Measurements from ENCODE around the gene EXOC3L2. TPM values are rescaled to one million over a fixed set of nuclear protein-coding genes. Genes with fewer than 3 reads are reported as not detected.

EXOC3L2 gene
- total RNA-seq, 4 donors from 2014 or later = 0.68 to 7.0 (median 1.1) TPM; not detected in 1

DNA sequence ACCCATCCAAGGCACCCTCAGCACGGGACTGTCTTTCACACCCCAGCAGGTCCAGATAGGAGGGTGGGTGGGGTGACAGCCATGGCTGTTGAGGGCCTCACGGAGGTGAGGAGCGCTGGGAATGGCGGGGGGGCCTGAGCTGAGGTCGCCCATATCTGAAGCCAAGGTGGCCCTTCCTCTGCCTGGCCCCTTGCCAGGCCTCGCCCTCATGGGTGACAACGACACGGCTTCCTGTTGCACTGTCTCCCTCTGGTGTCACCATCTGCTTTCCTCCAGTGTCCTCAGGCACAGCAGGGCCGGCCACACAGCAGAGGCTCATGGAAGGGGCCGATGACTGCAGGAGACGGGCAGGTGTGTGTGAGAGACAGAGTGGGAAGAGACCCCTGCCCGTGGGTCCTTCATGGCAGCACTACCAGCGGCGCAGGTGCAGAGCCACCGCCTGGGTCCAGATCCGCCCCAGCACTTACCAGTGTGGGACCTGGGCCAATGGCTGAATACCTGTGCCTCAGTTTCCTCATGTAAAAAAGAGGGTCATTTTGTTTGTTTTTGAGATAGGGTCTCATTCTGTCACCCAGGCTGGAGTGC, 76.3 kb downstream of the EXOC3L2 start:
- H3K4me3 ChIP-seq = no peak overlapping the region
- in situ Hi-C loops (cut with MboI; ENCODE audit: low pct_ligation_motif_present in 1 of 4, low pct_unique_long_range_greater_than_20kb in 1 of 4, low sequenced_read_pairs in 3 of 4) (no loop called here), intact Hi-C loops (cut with DNase I; ENCODE audit: low total_unique reads) (no loop called here)
- no peaks in the 10 kb centered on the region for H3K9me3 ChIP-seq
- WGBS, 2 donors (ENCODE audit: low coverage in 1 of 2) = 80 to 85% methylated on average over 1 to 9 of the region's 16 CpGs
- no peaks in the 10 kb centered on the region for H3K36me3 ChIP-seq
- no peak overlapping the region for H3K27ac ChIP-seq
- no peaks in the 10 kb centered on the region for H3K27me3 ChIP-seq
- peaks cover 6 to 30% (median 22%) of the 10 kb centered on the region in 4 donors for H3K4me1 ChIP-seq
- DNase-seq = no peak
- TF ChIP-seq, protein P1, sequence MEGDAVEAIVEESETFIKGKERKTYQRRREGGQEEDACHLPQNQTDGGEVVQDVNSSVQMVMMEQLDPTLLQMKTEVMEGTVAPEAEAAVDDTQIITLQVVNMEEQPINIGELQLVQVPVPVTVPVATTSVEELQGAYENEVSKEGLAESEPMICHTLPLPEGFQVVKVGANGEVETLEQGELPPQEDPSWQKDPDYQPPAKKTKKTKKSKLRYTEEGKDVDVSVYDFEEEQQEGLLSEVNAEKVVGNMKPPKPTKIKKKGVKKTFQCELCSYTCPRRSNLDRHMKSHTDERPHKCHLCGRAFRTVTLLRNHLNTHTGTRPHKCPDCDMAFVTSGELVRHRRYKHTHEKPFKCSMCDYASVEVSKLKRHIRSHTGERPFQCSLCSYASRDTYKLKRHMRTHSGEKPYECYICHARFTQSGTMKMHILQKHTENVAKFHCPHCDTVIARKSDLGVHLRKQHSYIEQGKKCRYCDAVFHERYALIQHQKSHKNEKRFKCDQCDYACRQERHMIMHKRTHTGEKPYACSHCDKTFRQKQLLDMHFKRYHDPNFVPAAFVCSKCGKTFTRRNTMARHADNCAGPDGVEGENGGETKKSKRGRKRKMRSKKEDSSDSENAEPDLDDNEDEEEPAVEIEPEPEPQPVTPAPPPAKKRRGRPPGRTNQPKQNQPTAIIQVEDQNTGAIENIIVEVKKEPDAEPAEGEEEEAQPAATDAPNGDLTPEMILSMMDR (IDR thresholded peaks at IDR 0.05) = no peak
- no peak for TF ChIP-seq POLR2AphosphoS5 (IDR thresholded peaks at IDR 0.05)
- no peak for TF ChIP-seq EP300 (IDR thresholded peaks at IDR 0.05; ENCODE audit: low read depth)

DNA sequence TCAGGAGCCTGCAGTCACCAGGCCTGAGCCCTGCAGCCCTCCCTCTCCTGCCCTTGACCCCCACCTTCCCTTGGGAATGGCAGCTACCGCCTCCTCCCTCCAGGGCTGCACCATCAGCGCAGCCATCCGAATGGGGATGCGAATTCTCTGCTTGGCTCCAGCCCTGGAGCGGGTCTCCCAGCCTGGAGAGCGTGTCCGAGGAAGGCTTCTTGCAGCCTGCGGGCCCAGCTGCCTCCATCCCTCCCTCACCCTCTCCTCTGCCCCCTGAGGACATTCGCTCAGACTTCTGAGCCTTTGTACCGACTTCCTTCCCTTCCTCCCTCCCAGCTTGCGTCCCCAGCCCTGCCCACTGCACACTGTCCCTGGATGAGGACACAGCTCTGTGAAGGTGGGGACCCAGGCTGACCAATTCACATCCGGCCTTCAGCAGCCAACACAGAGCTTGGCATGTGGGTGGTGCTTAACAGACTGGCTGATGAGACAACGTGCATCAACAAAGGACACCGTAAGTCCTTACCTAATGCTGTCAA, 78.4 kb downstream of the EXOC3L2 start:
- peaks cover 5% of the 10 kb centered on the region for H3K27me3 ChIP-seq
- no peak overlapping the region for H3K4me3 ChIP-seq
- in situ Hi-C loops (cut with MboI; ENCODE audit: low pct_ligation_motif_present in 1 of 4, low pct_unique_long_range_greater_than_20kb in 1 of 4, low sequenced_read_pairs in 3 of 4) (no loop called here), intact Hi-C loops (cut with DNase I; ENCODE audit: low total_unique reads) (no loop called here)
- DNase-seq = no peak
- no peak overlapping the region for H3K27ac ChIP-seq
- WGBS, 2 donors (ENCODE audit: low coverage in 1 of 2) = 63 to 81% methylated on average over 2 to 14 of the region's 14 CpGs
- no peaks in the 10 kb centered on the region for H3K9me3 ChIP-seq
- no peaks in the 10 kb centered on the region for H3K36me3 ChIP-seq
- TF ChIP-seq, protein P1 (IDR thresholded peaks at IDR 0.05) = no peak
- peaks cover 6 to 23% (median 19%) of the 10 kb centered on the region in 4 donors for H3K4me1 ChIP-seq

DNA sequence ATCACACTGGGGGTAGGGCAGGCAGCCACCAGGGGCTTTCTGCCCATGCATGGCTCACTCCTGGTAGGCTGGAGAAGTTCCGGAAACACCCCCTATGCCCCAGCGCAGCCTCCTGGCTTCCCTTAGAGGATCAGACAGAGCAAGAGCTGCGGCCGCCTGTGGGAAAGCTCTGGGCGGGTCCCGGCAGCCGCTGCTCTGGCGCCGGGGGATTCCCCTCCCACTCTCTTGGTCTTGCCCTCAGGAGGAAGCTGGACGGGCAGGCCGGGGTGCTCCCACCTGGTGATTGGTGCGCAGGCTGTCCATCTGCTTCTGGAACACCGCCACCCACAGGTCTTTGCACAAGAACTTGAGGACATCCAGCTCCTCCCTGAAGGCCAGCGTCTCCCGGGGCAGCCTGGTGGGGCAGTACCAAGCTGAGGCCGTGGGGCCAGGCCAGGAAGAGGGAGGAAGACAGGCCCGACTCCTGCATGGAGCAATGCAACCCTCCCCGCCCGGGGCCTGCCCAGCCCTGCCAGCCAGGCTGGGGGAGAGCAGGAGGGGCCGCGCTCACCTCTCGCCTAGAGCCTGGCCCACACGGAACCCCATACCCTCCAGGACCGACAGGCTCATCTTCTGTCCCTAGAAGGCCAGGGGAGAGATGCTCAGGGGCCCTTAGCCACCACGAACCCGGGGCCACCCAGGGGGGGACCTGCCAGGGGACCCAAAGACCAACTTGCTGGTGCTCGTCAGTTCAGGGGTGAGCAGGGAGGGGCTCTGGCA, 80.5 kb downstream of the EXOC3L2 start:
- WGBS, 2 donors (ENCODE audit: low coverage in 1 of 2) = 20 to 28% methylated on average over 1 to 27 of the region's 27 CpGs
- TF ChIP-seq POLR2AphosphoS5 (IDR thresholded peaks at IDR 0.05) (no peak), POLR2A (IDR thresholded peaks at IDR 0.05) (no peak), EP300 (IDR thresholded peaks at IDR 0.05; ENCODE audit: low read depth) (no peak)
- TF ChIP-seq, protein P1 (IDR thresholded peaks at IDR 0.05) = no peak
- peaks cover 3 to 14% (median 10%) of the 10 kb centered on the region in 4 donors for H3K4me1 ChIP-seq
- no peaks in the 10 kb centered on the region for H3K36me3 ChIP-seq
- in situ Hi-C loops (cut with MboI; ENCODE audit: low pct_ligation_motif_present in 1 of 4, low pct_unique_long_range_greater_than_20kb in 1 of 4, low sequenced_read_pairs in 3 of 4) (no loop called here), intact Hi-C loops (cut with DNase I; ENCODE audit: low total_unique reads) (no loop called here)
- H3K27ac ChIP-seq = no peak overlapping the region
- H3K4me3 ChIP-seq = no peak overlapping the region
- H3K27me3 ChIP-seq = peaks cover 20% of the 10 kb centered on the region
- H3K9me3 ChIP-seq = no peaks in the 10 kb centered on the region
- peak; percentile 79 for DNase-seq

GRCh38 chr19:45163751-45164460, 81.3 kb downstream of the EXOC3L2 start:
- H3K4me1 ChIP-seq = peaks cover 3 to 14% (median 10%) of the 10 kb centered on the region in 4 donors
- no peak overlapping the region for H3K4me3 ChIP-seq
- peaks cover 28% of the 10 kb centered on the region for H3K27me3 ChIP-seq
- in situ Hi-C loops (cut with MboI; ENCODE audit: low pct_ligation_motif_present in 1 of 4, low pct_unique_long_range_greater_than_20kb in 1 of 4, low sequenced_read_pairs in 3 of 4) = no loop called here
- no peaks in the 10 kb centered on the region for H3K36me3 ChIP-seq
- DNase-seq = no peak
- H3K9me3 ChIP-seq = no peaks in the 10 kb centered on the region
- H3K27ac ChIP-seq = no peak overlapping the region
- 87% methylated on average over 10 of the region's 15 CpGs; no CpG with 5 or more reads in 1 of the 2 donors for WGBS, 2 donors (ENCODE audit: low coverage in 1 of 2)
- TF ChIP-seq EP300 (IDR thresholded peaks at IDR 0.05; ENCODE audit: low read depth) = no peak
- TF ChIP-seq, protein P1 (IDR thresholded peaks at IDR 0.05) = no peak
- TF ChIP-seq POLR2A (IDR thresholded peaks at IDR 0.05) = no peak
- no peak for TF ChIP-seq POLR2AphosphoS5 (IDR thresholded peaks at IDR 0.05)
- intact Hi-C loops (cut with DNase I; ENCODE audit: low total_unique reads) = no loop called here

Measured in transverse colon (tissue), 4 donors.